Measurements from ENCODE around the gene CCDC57.

The CCDC57 gene

DNA sequence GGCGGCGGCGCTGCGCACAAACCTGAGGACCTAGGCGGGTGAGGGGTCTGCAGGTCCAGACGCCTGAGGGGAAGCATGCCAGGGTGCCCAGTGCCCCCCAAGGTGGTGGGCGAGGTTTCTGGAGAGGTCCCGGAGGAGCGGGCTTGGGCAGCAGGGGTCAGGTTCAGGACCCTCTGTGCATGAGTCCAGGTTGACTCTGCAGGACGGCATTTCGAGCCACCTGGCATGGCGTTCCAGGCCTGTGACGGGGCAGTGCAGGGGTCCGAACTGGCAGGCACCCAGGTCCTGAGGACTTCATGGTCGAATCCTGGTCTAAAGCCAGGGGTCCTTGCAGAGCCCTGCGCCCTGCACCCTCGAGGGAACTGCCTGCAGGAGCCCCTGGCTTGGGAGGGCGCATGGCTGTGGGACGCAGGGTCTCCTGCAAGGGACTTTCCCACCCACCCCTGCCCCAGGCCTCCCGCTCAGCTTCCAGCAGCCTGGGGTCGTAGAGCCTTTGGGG lies 19.7 kb upstream of the CCDC57 start:
- Histone ChIP-seq H3K4me2 (ENCODE audit: low read depth, low read length, poor library complexity, severe bottlenecking) (no peak overlapping the region), H3K27ac (ENCODE audit: low read depth, low read length) (no peak overlapping the region)

DNA sequence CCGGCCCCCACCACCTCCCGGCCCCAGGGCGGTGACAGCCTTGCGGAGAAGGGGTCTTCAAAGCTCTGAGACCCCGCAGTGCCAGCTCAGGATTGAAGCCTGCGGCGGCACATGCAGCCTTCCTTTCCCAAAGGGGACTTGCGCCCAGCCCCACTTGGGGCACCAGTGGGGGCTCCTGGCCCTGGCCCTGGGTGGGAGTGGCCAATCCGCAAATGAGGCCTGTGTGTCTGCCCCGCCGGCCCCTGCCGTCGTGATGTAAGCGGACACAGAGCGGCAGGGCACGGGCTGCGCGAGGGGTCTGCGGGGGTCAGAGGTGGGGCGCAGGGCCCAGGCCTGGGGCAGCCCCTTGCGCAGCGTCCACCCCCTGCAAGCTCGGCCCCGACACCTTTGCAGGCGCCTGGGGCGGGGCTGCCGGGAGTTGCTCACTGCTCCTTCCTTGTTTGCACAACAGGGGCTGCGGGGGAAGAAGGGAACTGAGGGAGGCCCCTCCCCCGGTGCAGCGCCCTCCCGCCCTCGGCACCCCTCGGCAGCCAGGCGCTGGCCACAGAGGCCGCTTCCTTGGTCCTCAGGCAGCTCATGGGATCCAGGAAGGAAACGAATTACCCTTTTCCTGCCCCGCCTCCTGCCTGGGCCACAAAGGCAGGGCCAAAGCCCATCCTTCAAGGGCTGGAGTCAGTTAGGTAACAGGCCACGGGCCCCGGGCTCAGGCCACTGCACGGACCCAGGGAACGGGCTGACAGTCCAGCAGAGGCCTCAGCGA lies 19.1 kb upstream of the CCDC57 start:
- H3K9me3 ChIP-seq (ENCODE audit: insufficient read depth, low read length), result no peaks in the 10 kb centered on the region
- H3K36me3 ChIP-seq (ENCODE audit: low read length), result no peaks in the 10 kb centered on the region

More for the DNA sequence above, 19.7 kb upstream of the CCDC57 start:
- H3K9me2 ChIP-seq (replicated peaks; ENCODE audit: insufficient read depth, low read length), result no peaks in the 10 kb centered on the region
- no peaks in the 10 kb centered on the region for H3K36me3 ChIP-seq (ENCODE audit: low read length)
- no peaks in the 10 kb centered on the region for H3K9me3 ChIP-seq (ENCODE audit: insufficient read depth, low read length)
- H3K79me2 ChIP-seq (ENCODE audit: insufficient read depth, low read length), result no peaks in the 10 kb centered on the region
- no peaks in the 10 kb centered on the region for H3F3A ChIP-seq (ENCODE audit: insufficient read depth)
- H3K27me3 ChIP-seq (ENCODE audit: low read length), result no peaks in the 10 kb centered on the region
- H2AFZ ChIP-seq (ENCODE audit: low read depth, low read length, severe bottlenecking), result no peak overlapping the region
- H4K20me1 ChIP-seq (ENCODE audit: low read depth, low read length), result no peaks in the 10 kb centered on the region
- TF ChIP-seq, protein P1, sequence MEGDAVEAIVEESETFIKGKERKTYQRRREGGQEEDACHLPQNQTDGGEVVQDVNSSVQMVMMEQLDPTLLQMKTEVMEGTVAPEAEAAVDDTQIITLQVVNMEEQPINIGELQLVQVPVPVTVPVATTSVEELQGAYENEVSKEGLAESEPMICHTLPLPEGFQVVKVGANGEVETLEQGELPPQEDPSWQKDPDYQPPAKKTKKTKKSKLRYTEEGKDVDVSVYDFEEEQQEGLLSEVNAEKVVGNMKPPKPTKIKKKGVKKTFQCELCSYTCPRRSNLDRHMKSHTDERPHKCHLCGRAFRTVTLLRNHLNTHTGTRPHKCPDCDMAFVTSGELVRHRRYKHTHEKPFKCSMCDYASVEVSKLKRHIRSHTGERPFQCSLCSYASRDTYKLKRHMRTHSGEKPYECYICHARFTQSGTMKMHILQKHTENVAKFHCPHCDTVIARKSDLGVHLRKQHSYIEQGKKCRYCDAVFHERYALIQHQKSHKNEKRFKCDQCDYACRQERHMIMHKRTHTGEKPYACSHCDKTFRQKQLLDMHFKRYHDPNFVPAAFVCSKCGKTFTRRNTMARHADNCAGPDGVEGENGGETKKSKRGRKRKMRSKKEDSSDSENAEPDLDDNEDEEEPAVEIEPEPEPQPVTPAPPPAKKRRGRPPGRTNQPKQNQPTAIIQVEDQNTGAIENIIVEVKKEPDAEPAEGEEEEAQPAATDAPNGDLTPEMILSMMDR (IDR thresholded peaks at IDR 0.05; ENCODE audit: insufficient read depth, low read length, poor library complexity, severe bottlenecking), result no peak
- no peak for TF ChIP-seq EZH2phosphoT487 (conservative IDR thresholded peaks at IDR 0.05; ENCODE audit: low read length)
- H3K4me3 ChIP-seq (ENCODE audit: insufficient read depth, low read length, poor library complexity, severe bottlenecking), result no peak overlapping the region
- no peak overlapping the region for H3K9ac ChIP-seq (ENCODE audit: low read length)

DNA sequence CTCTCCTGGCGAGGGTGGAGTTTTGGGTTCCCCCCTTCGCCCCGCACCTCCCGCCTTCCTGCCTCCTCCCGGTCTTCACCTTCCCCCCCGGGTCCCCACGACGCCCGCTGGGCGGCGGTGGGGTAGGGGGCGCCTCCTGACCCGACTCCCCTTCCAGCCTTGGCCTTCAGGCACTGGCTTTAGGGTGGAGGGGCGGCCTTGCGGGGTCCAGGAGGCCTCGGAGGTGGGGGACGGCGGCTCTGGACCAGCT lies 18.6 kb upstream of the CCDC57 start:
- Histone ChIP-seq H3K9me3 (ENCODE audit: insufficient read depth, low read length) (no peaks in the 10 kb centered on the region), H3K4me2 (ENCODE audit: low read depth, low read length, poor library complexity, severe bottlenecking) (peak overlapping the region; percentile 13), H3K4me3 (ENCODE audit: insufficient read depth, low read length, poor library complexity, severe bottlenecking) (no peak overlapping the region), H3K79me2 (ENCODE audit: insufficient read depth, low read length) (no peaks in the 10 kb centered on the region), H3F3A (ENCODE audit: insufficient read depth) (no peaks in the 10 kb centered on the region), H3K9me2 (replicated peaks; ENCODE audit: insufficient read depth, low read length) (no peaks in the 10 kb centered on the region), H4K20me1 (ENCODE audit: low read depth, low read length) (no peaks in the 10 kb centered on the region), H3K27me3 (ENCODE audit: low read length) (no peaks in the 10 kb centered on the region), H3K27ac (ENCODE audit: low read depth, low read length) (no peak overlapping the region), H3K36me3 (ENCODE audit: low read length) (no peaks in the 10 kb centered on the region), H2AFZ (ENCODE audit: low read depth, low read length, severe bottlenecking) (no peak overlapping the region), H3K9ac (ENCODE audit: low read length) (no peak overlapping the region)
- TF ChIP-seq, protein P1 (IDR thresholded peaks at IDR 0.05; ENCODE audit: insufficient read depth, low read length, poor library complexity, severe bottlenecking), result no peak
- TF ChIP-seq EZH2phosphoT487 (conservative IDR thresholded peaks at IDR 0.05; ENCODE audit: low read length), result no peak

More for the DNA sequence above, 19.1 kb upstream of the CCDC57 start:
- TF ChIP-seq, protein P1 (IDR thresholded peaks at IDR 0.05; ENCODE audit: insufficient read depth, low read length, poor library complexity, severe bottlenecking), result no peak
- no peak for TF ChIP-seq EZH2phosphoT487 (conservative IDR thresholded peaks at IDR 0.05; ENCODE audit: low read length)
- Histone ChIP-seq H2AFZ (ENCODE audit: low read depth, low read length, severe bottlenecking) (no peak overlapping the region), H3K79me2 (ENCODE audit: insufficient read depth, low read length) (no peaks in the 10 kb centered on the region), H4K20me1 (ENCODE audit: low read depth, low read length) (no peaks in the 10 kb centered on the region), H3K9me2 (replicated peaks; ENCODE audit: insufficient read depth, low read length) (no peaks in the 10 kb centered on the region), H3K4me3 (ENCODE audit: insufficient read depth, low read length, poor library complexity, severe bottlenecking) (no peak overlapping the region), H3K4me2 (ENCODE audit: low read depth, low read length, poor library complexity, severe bottlenecking) (peak overlapping the region; percentile 13), H3K27ac (ENCODE audit: low read depth, low read length) (no peak overlapping the region), H3K27me3 (ENCODE audit: low read length) (no peaks in the 10 kb centered on the region), H3K9ac (ENCODE audit: low read length) (no peak overlapping the region), H3F3A (ENCODE audit: insufficient read depth) (no peaks in the 10 kb centered on the region)

Data from SU-DHL-6 (cell line).